ENCODE data around the gene MMP25.
"Not testable (repeated sequence)": the region's sequence is repeated elsewhere in the genome, so short reads cannot be mapped to it uniquely, and the experiment has no call there.

Gene MMP25

GRCh38 chr16:3029491-3030221 is 16.7 kb upstream of the MMP25 start:
- no peak for DNase-seq (ENCODE audit: low read depth)

- DNase-seq (ENCODE audit: low read depth): no peak
Observed at GRCh38 chr16:3030222-3031212, 15.8 kb upstream of the MMP25 start.

- DNase-seq (ENCODE audit: low read depth): no peak
Observed at GRCh38 chr16:3032624-3033023, 13.7 kb upstream of the MMP25 start.

GRCh38 chr16:3035289-3035971 is 10.9 kb upstream of the MMP25 start:
- no peak for DNase-seq (ENCODE audit: low read depth)

GRCh38 chr16:3035972-3036725 is 10.2 kb upstream of the MMP25 start:
- DNase-seq (ENCODE audit: low read depth): no peak

GRCh38 chr16:3036726-3037315 is 9.5 kb upstream of the MMP25 start, which contains the start of gene BICDL2:
Gene BICDL2 (minus strand): TSS chr16:3036944. CDS start chr16:3035496, 1,448 bp downstream.
- no peak for DNase-seq (ENCODE audit: low read depth)

GRCh38 chr16:3038256-3038655 is 8.1 kb upstream of the MMP25 start:
- no peak for DNase-seq (ENCODE audit: low read depth)

- DNase-seq (ENCODE audit: low read depth): no peak
Observed at GRCh38 chr16:3038896-3039295, 7.5 kb upstream of the MMP25 start.

- DNase-seq (ENCODE audit: low read depth): no peak
Observed at GRCh38 chr16:3042376-3042775, 4.0 kb upstream of the MMP25 start.

- DNase-seq (ENCODE audit: low read depth): no peak
Observed at GRCh38 chr16:3044708-3045107, 1.7 kb upstream of the MMP25 start.

- no peak for DNase-seq (ENCODE audit: low read depth)
Observed at GRCh38 chr16:3046641-3047386, 453 bp downstream of the MMP25 start.

- DNase-seq (ENCODE audit: low read depth): no peak
Observed at GRCh38 chr16:3047387-3047720, 993 bp downstream of the MMP25 start.

GRCh38 chr16:3049921-3050481 is 3.6 kb downstream of the MMP25 start:
- DNase-seq (ENCODE audit: low read depth): no peak

- no peak for DNase-seq (ENCODE audit: low read depth)
Observed at GRCh38 chr16:3050487-3050886, 4.1 kb downstream of the MMP25 start.

- no peak for DNase-seq (ENCODE audit: low read depth)
Observed at GRCh38 chr16:3051009-3051408, 4.6 kb downstream of the MMP25 start.

GRCh38 chr16:3051494-3051893 is 5.1 kb downstream of the MMP25 start:
- DNase-seq (ENCODE audit: low read depth): no peak

GRCh38 chr16:3052571-3053329 is 6.4 kb downstream of the MMP25 start:
- not testable (repeated sequence) for DNase-seq (ENCODE audit: low read depth)

GRCh38 chr16:3053330-3053710 is 7.0 kb downstream of the MMP25 start:
- DNase-seq (ENCODE audit: low read depth): not testable (repeated sequence)

- DNase-seq (ENCODE audit: low read depth): peak; percentile 74
Observed at GRCh38 chr16:3054965-3055733, 8.8 kb downstream of the MMP25 start.

Data from CMK (cell line).